ENCODE data around the gene RNF215. TPM values are rescaled to one million over a fixed set of nuclear protein-coding genes. Genes with fewer than 3 reads are reported as not detected.
"Not testable (repeated sequence)": the region's sequence is repeated elsewhere in the genome, so short reads cannot be mapped to it uniquely, and the experiment has no call there.

Gene RNF215
- total RNA-seq, 1 experiment from 2014 or later, result 18.4 TPM

- Mint-ChIP-seq H3K27me3 (ENCODE audit: insufficient read depth, unreplicated experiment) (no peaks in the 10 kb centered on the region), H3K4me1 (ENCODE audit: insufficient read depth, unreplicated experiment) (peaks cover 35% of the 10 kb centered on the region), H3K27ac (ENCODE audit: low read depth, unreplicated experiment) (peak overlapping the region; percentile 54), H3K9me3 (ENCODE audit: unreplicated experiment) (no peaks in the 10 kb centered on the region), H3K4me3 (ENCODE audit: unreplicated experiment) (no peak overlapping the region), H3K36me3 (ENCODE audit: insufficient read depth, unreplicated experiment) (peaks cover 65% of the 10 kb centered on the region)
- TF ChIP-seq, protein P1, sequence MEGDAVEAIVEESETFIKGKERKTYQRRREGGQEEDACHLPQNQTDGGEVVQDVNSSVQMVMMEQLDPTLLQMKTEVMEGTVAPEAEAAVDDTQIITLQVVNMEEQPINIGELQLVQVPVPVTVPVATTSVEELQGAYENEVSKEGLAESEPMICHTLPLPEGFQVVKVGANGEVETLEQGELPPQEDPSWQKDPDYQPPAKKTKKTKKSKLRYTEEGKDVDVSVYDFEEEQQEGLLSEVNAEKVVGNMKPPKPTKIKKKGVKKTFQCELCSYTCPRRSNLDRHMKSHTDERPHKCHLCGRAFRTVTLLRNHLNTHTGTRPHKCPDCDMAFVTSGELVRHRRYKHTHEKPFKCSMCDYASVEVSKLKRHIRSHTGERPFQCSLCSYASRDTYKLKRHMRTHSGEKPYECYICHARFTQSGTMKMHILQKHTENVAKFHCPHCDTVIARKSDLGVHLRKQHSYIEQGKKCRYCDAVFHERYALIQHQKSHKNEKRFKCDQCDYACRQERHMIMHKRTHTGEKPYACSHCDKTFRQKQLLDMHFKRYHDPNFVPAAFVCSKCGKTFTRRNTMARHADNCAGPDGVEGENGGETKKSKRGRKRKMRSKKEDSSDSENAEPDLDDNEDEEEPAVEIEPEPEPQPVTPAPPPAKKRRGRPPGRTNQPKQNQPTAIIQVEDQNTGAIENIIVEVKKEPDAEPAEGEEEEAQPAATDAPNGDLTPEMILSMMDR (IDR thresholded peaks at IDR 0.05; ENCODE audit: unreplicated experiment), result no peak
- ChIA-PET POLR2A (interaction anchor here (0.6 to 16.9 kb wide), 4 partner anchors 9 to 51 kb away, joined by 4 to 532 read pairs (median 6); partner anchors contain the start of gene MTFP1), CTCF (interaction anchor here (0.6 to 2.0 kb wide), 6 partner anchors 10 to 354 kb away, joined by 3 to 13 read pairs (median 4); no protein-coding TSS in a partner anchor)
- DNase-seq (ENCODE audit: unreplicated experiment), result no peak
- no TSS peak for BruUV-seq (replicated peaks)
- intact Hi-C loops (cut with micrococcal nuclease), result no loop called here
Observed at GRCh38 chr22:30402028-30402765, 15.0 kb upstream of the RNF215 start.

- DNase-seq (ENCODE audit: unreplicated experiment); intact Hi-C loops (cut with micrococcal nuclease); H3K27me3 Mint-ChIP-seq (ENCODE audit: insufficient read depth, unreplicated experiment); H3K9me3 Mint-ChIP-seq (ENCODE audit: unreplicated experiment); H3K4me3 Mint-ChIP-seq (ENCODE audit: unreplicated experiment); BruUV-seq (replicated peaks); H3K27ac Mint-ChIP-seq (ENCODE audit: low read depth, unreplicated experiment): not testable (repeated sequence)
- Mint-ChIP-seq H3K36me3 (ENCODE audit: insufficient read depth, unreplicated experiment) (peaks cover 55% of the 10 kb centered on the region), H3K4me1 (ENCODE audit: insufficient read depth, unreplicated experiment) (peaks cover 35% of the 10 kb centered on the region)
- ChIA-PET POLR2A (interaction anchor here (0.7 to 16.9 kb wide), 5 partner anchors 7 to 190 kb away, joined by 3 to 532 read pairs (median 8); partner anchors contain the start of gene MTFP1), CTCF (interaction anchor here (0.7 to 2.0 kb wide), 3 partner anchors 11 to 232 kb away, joined by 3 to 13 read pairs (median 6); no protein-coding TSS in a partner anchor)
Observed at GRCh38 chr22:30401024-30401423, 13.8 kb upstream of the RNF215 start.

GRCh38 chr22:30400159-30400558, 12.9 kb upstream of the RNF215 start:
- H3K4me3 Mint-ChIP-seq (ENCODE audit: unreplicated experiment), result peak overlapping the region; percentile 85
- no TSS peak for BruUV-seq (replicated peaks)
- no peaks in the 10 kb centered on the region for H3K9me3 Mint-ChIP-seq (ENCODE audit: unreplicated experiment)
- DNase-seq (ENCODE audit: unreplicated experiment), result peak; percentile 88
- H3K36me3 Mint-ChIP-seq (ENCODE audit: insufficient read depth, unreplicated experiment), result peaks cover 46% of the 10 kb centered on the region
- CTCF ChIA-PET, result interaction anchor here (0.6 kb wide), 1 partner anchor 25 kb away, joined by 3 read pairs; no protein-coding TSS in a partner anchor
- no peaks in the 10 kb centered on the region for H3K27me3 Mint-ChIP-seq (ENCODE audit: insufficient read depth, unreplicated experiment)
- POLR2A ChIA-PET, result interaction anchor here (0.6 to 16.9 kb wide), 6 partner anchors 8 to 398 kb away, joined by 3 to 532 read pairs (median 6); partner anchors contain the start of gene MTFP1
- intact Hi-C loops (cut with micrococcal nuclease), result no loop called here
- peaks cover 35% of the 10 kb centered on the region for H3K4me1 Mint-ChIP-seq (ENCODE audit: insufficient read depth, unreplicated experiment)
- H3K27ac Mint-ChIP-seq (ENCODE audit: low read depth, unreplicated experiment), result peak overlapping the region; percentile 92
- TF ChIP-seq, protein P1 (IDR thresholded peaks at IDR 0.05; ENCODE audit: unreplicated experiment), result no peak

- Mint-ChIP-seq H3K27me3 (ENCODE audit: insufficient read depth, unreplicated experiment) (no peaks in the 10 kb centered on the region), H3K27ac (ENCODE audit: low read depth, unreplicated experiment) (peak overlapping the region; percentile 92), H3K4me1 (ENCODE audit: insufficient read depth, unreplicated experiment) (peaks cover 35% of the 10 kb centered on the region), H3K36me3 (ENCODE audit: insufficient read depth, unreplicated experiment) (peaks cover 41% of the 10 kb centered on the region), H3K4me3 (ENCODE audit: unreplicated experiment) (peak overlapping the region; percentile 85), H3K9me3 (ENCODE audit: unreplicated experiment) (no peaks in the 10 kb centered on the region)
- TF ChIP-seq, protein P1 (IDR thresholded peaks at IDR 0.05; ENCODE audit: unreplicated experiment), result no peak
- ChIA-PET POLR2A (interaction anchor here (0.6 to 16.9 kb wide), 5 partner anchors 9 to 399 kb away, joined by 3 to 532 read pairs (median 8); partner anchors contain the start of gene MTFP1), CTCF (interaction anchor here (0.6 to 0.9 kb wide), 2 partner anchors 10 to 25 kb away, joined by 3 read pairs; no protein-coding TSS in a partner anchor)
- no TSS peak for BruUV-seq (replicated peaks)
- intact Hi-C loops (cut with micrococcal nuclease), result no loop called here
- no peak for DNase-seq (ENCODE audit: unreplicated experiment)
Observed at GRCh38 chr22:30399718-30400117, 12.5 kb upstream of the RNF215 start.
